Measurements from ENCODE around the gene EMC1. TPM values are rescaled to one million over a fixed set of nuclear protein-coding genes. Genes with fewer than 3 reads are reported as not detected.

EMC1 gene
- polyA plus RNA-seq, 3 donors from 2014 or later, result 18.6 to 44.1 (median 32.2) TPM

DNA sequence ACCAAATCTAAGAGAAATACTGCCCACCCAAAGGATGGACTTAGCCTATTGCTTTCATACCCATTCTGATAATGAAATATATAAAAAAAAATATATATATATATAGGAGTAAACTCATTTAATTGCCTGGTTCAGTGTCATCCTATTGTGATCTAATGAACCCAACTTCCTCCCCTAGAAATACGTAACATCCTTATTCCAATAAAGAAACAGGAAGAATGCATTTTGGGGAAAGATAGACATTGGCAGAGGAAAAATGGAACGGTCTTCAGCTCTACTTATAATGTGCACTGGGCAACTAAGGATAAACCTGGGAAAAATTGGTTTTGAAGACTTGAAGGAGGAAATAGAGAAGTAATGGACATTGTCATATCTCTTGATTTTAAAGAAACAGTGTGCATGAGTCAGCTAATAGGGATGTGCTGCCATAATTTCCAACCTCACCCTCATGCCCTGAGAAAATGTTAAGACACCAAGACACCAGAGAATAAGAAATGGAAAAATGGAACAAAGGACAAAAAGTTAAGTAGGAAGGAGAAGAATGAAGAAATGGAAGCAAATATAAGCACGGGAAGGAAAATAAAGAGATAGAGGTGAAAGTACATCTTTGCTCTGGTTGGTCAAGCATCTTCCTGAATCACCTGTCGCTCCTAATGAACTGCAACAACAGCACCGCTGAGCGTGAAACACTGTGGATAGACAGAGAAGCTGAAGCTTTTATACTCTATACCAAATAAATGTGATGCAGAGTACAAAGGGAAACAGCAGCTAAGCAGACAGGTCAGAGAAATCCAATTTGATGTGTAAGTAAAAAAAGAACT lies 46.7 kb downstream of the EMC1 start:
- Mint-ChIP-seq H3K36me3 (peaks cover 0 to 2% (median 2%) of the 10 kb centered on the region in 3 donors), H3K4me1 (peaks cover 47 to 79% of the 10 kb centered on the region in 2 donors), H3K27me3 (ENCODE audit: low read depth in 3 of 3) (peaks cover 2 to 6% (median 2%) of the 10 kb centered on the region in 3 donors), H3K27ac (peak overlapping the region in 3 of 6 donors; percentile 16 to 67 (median 47)), H3K4me3 (peak overlapping the region in 1 of 5 donors; percentile 30), H3K9me3 (no peaks in the 10 kb centered on the region)
- no peak for DNase-seq

DNA sequence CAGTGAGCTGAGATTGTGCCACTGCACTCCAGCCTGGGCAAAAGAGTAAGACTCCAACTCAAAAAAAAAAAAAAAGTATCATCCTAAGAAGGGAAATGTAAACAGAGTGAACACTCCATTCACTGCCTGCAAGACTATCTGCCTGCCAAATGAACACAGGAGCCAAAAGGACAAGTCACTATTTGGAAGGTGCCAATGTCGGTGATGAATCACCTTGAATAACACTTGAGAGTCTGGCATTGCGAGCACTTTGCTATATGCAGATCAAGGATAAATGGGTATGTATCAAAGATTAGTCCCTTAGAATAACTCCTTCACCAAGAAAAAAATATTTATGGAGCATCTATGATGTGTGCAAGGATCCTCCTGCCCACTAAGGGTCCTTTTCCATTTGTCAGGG lies 47.9 kb downstream of the EMC1 start:
- Mint-ChIP-seq H3K36me3 (peaks cover 2 to 12% (median 11%) of the 10 kb centered on the region in 3 donors), H3K27me3 (ENCODE audit: low read depth in 3 of 3) (peaks cover 0 to 3% (median 0%) of the 10 kb centered on the region in 3 donors), H3K4me3 (no peak overlapping the region), H3K4me1 (peaks cover 36 to 71% of the 10 kb centered on the region in 2 donors), H3K27ac (no peak overlapping the region), H3K9me3 (no peaks in the 10 kb centered on the region)
- DNase-seq, result no peak

DNA sequence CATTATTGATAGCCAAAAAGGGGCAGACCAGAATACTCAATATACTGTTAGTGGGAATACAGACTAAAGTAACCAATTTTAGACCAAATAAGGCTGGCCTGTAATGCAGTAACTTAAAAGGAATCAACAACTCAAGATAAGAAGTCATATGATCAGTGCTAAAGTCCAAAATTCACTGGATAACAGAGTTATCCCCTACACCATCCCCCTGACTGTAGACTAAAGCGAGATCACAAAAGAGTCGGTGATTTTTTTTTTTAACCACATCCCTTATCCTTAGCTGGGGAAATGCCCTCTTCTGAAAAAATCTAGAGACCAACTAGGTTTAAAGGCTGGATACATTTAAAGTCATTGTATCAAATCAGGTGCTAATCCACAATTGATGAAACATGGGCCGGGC lies 48.9 kb downstream of the EMC1 start:
- Mint-ChIP-seq H3K9me3 (no peaks in the 10 kb centered on the region), H3K36me3 (peaks cover 7 to 18% (median 17%) of the 10 kb centered on the region in 3 donors), H3K27me3 (ENCODE audit: low read depth in 3 of 3) (peaks cover 0 to 3% (median 0%) of the 10 kb centered on the region in 3 donors), H3K4me1 (peaks cover 29 to 60% of the 10 kb centered on the region in 2 donors), H3K4me3 (no peak overlapping the region), H3K27ac (peak overlapping the region in 1 of 6 donors; percentile 62)
- no peak for DNase-seq

GRCh38 chr1:19199969-19200604 lies 51.2 kb downstream of the EMC1 start:
- Mint-ChIP-seq H3K27ac (no peak overlapping the region), H3K9me3 (no peaks in the 10 kb centered on the region), H3K4me1 (peaks cover 15 to 42% of the 10 kb centered on the region in 2 donors), H3K36me3 (peaks cover 11 to 32% (median 30%) of the 10 kb centered on the region in 3 donors), H3K27me3 (ENCODE audit: low read depth in 3 of 3) (no peaks in the 10 kb centered on the region), H3K4me3 (no peak overlapping the region)
- DNase-seq, result no peak

- no peak for DNase-seq
- Mint-ChIP-seq H3K4me3 (no peak overlapping the region), H3K27ac (no peak overlapping the region), H3K9me3 (no peaks in the 10 kb centered on the region), H3K27me3 (ENCODE audit: low read depth in 3 of 3) (no peaks in the 10 kb centered on the region), H3K36me3 (peaks cover 11 to 32% (median 30%) of the 10 kb centered on the region in 3 donors), H3K4me1 (peaks cover 10 to 36% of the 10 kb centered on the region in 2 donors)
These were observed 51.9 kb downstream of the EMC1 start for GRCh38 chr1:19199329-19199968.

GRCh38 chr1:19198820-19199219 lies 52.5 kb downstream of the EMC1 start:
- DNase-seq, result no peak
- Mint-ChIP-seq H3K27me3 (ENCODE audit: low read depth in 3 of 3) (no peaks in the 10 kb centered on the region), H3K9me3 (no peaks in the 10 kb centered on the region), H3K27ac (no peak overlapping the region), H3K36me3 (peaks cover 12 to 34% (median 33%) of the 10 kb centered on the region in 3 donors), H3K4me1 (peaks cover 10 to 30% of the 10 kb centered on the region in 2 donors), H3K4me3 (no peak overlapping the region)

DNA sequence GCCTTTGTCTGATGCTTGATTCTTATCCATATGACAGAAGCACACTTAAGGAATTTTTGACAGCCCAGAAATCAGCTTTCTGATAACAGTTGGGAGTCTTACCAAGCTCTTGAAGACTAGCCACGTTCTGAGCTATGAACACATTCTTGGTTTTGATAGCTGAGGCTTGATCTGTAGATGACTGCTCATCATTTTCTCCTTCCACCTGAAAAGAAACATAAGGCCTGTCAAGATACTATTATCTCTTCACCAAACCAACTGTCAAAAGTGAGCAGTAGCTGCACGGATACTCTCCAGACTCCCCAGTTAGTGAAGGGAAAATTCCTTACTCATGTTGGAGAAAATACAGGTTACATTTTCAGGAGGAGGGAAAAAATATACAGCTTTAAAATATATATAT lies 53.5 kb downstream of the EMC1 start:
- Mint-ChIP-seq H3K4me3 (no peak overlapping the region), H3K27ac (no peak overlapping the region), H3K4me1 (peaks cover 10 to 26% of the 10 kb centered on the region in 2 donors), H3K27me3 (ENCODE audit: low read depth in 3 of 3) (no peaks in the 10 kb centered on the region), H3K9me3 (no peaks in the 10 kb centered on the region), H3K36me3 (peaks cover 20 to 44% (median 39%) of the 10 kb centered on the region in 3 donors)
- no peak for DNase-seq

- H3K36me3 Mint-ChIP-seq, result peaks cover 22 to 59% (median 42%) of the 10 kb centered on the region in 3 donors
- no peak overlapping the region for H3K4me3 Mint-ChIP-seq
- no peak for DNase-seq
- no peaks in the 10 kb centered on the region for H3K9me3 Mint-ChIP-seq
- peaks cover 0 to 12% of the 10 kb centered on the region in 2 donors for H3K4me1 Mint-ChIP-seq
- H3K27ac Mint-ChIP-seq, result no peak overlapping the region
- no peaks in the 10 kb centered on the region for H3K27me3 Mint-ChIP-seq (ENCODE audit: low read depth in 3 of 3)
These were observed 55.0 kb downstream of the EMC1 start for GRCh38 chr1:19196331-19196730.

DNA sequence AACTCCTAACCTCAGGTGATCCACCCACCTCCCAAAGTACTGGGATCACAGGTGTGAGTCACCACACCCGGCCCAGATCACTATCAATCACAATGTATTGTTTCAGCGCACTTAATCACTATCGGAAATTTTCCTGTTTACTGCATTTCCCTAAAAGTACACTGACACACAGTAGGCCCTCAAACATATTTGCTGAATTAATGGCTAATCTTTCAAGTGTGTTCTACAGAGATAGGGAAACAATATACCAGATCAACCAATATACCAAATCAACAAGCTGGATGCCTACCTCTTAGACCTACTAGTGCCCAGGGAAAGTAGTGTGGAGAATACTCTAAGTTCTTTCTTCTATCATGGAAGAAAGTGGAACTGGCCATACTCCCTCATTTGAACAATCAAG lies 58.3 kb downstream of the EMC1 start:
- H3K9me3 Mint-ChIP-seq, result no peaks in the 10 kb centered on the region
- peaks cover 29 to 65% (median 32%) of the 10 kb centered on the region in 3 donors for H3K36me3 Mint-ChIP-seq
- H3K4me3 Mint-ChIP-seq, result no peak overlapping the region
- H3K27ac Mint-ChIP-seq, result peak overlapping the region in 1 of 6 donors; percentile 48
- no peaks in the 10 kb centered on the region for H3K4me1 Mint-ChIP-seq
- DNase-seq, result no peak
- H3K27me3 Mint-ChIP-seq (ENCODE audit: low read depth in 3 of 3), result no peaks in the 10 kb centered on the region

GRCh38 chr1:19191811-19192210 lies 59.5 kb downstream of the EMC1 start:
- peak overlapping the region in 1 of 6 donors; percentile 19 for H3K27ac Mint-ChIP-seq
- no peak for DNase-seq
- H3K27me3 Mint-ChIP-seq (ENCODE audit: low read depth in 3 of 3), result no peaks in the 10 kb centered on the region
- no peak overlapping the region for H3K4me3 Mint-ChIP-seq
- no peaks in the 10 kb centered on the region for H3K4me1 Mint-ChIP-seq
- no peaks in the 10 kb centered on the region for H3K9me3 Mint-ChIP-seq
- H3K36me3 Mint-ChIP-seq, result peaks cover 27 to 65% (median 27%) of the 10 kb centered on the region in 3 donors

GRCh38 chr1:19190468-19190867 lies 60.9 kb downstream of the EMC1 start:
- Mint-ChIP-seq H3K4me3 (no peak overlapping the region), H3K9me3 (no peaks in the 10 kb centered on the region), H3K27me3 (ENCODE audit: low read depth in 3 of 3) (no peaks in the 10 kb centered on the region), H3K27ac (peak overlapping the region in 2 of 6 donors; percentile 3 to 47), H3K36me3 (peaks cover 27 to 69% (median 36%) of the 10 kb centered on the region in 3 donors), H3K4me1 (no peaks in the 10 kb centered on the region)
- no peak for DNase-seq

GRCh38 chr1:19189270-19189669 lies 62.1 kb downstream of the EMC1 start:
- no peaks in the 10 kb centered on the region for H3K9me3 Mint-ChIP-seq
- DNase-seq, result no peak
- H3K36me3 Mint-ChIP-seq, result peaks cover 33 to 77% (median 39%) of the 10 kb centered on the region in 3 donors
- H3K4me1 Mint-ChIP-seq, result no peaks in the 10 kb centered on the region
- no peak overlapping the region for H3K27ac Mint-ChIP-seq
- H3K27me3 Mint-ChIP-seq (ENCODE audit: low read depth in 3 of 3), result no peaks in the 10 kb centered on the region
- no peak overlapping the region for H3K4me3 Mint-ChIP-seq

- no peak overlapping the region for H3K27ac Mint-ChIP-seq
- H3K9me3 Mint-ChIP-seq, result no peaks in the 10 kb centered on the region
- DNase-seq, result no peak
- H3K4me3 Mint-ChIP-seq, result no peak overlapping the region
- peaks cover 31 to 74% (median 37%) of the 10 kb centered on the region in 3 donors for H3K36me3 Mint-ChIP-seq
- H3K27me3 Mint-ChIP-seq (ENCODE audit: low read depth in 3 of 3), result no peaks in the 10 kb centered on the region
- no peaks in the 10 kb centered on the region for H3K4me1 Mint-ChIP-seq
These were observed 63.5 kb downstream of the EMC1 start for GRCh38 chr1:19187852-19188251.

DNA sequence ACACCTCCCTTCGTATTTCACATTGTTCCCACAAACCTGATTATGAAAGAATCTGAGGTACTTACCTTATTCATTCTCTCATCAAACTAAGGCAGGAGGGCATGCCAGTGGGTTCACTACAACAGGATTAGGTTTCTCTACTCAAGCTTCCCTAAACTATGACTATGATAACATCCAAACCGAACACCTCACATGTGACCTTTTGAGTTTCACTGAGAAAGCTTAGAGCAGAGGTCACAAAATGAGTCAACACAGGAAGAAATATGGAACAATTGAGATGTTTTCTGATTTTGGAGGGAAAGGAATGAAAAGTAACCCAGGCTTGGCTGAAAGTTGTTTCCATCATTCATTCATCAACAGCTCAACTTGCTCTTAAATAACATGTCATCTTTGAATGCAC lies 65.3 kb downstream of the EMC1 start:
- no peak overlapping the region for H3K27ac Mint-ChIP-seq

More for the DNA sequence above, 65.3 kb downstream of the EMC1 start:
- Mint-ChIP-seq H3K9me3 (no peaks in the 10 kb centered on the region), H3K4me3 (no peak overlapping the region), H3K36me3 (peaks cover 38 to 71% (median 43%) of the 10 kb centered on the region in 3 donors), H3K4me1 (peaks cover 2 to 7% of the 10 kb centered on the region in 2 donors), H3K27me3 (ENCODE audit: low read depth in 3 of 3) (no peaks in the 10 kb centered on the region)
- DNase-seq, result no peak

Data from immature natural killer cell (primary cell).